Measurements from ENCODE around the gene SPECC1L. TPM values are rescaled to one million over a fixed set of nuclear protein-coding genes. Genes with fewer than 3 reads are reported as not detected.

Gene SPECC1L
- total RNA-seq, 1 experiment from 2014 or later: 40.8 TPM

GRCh38 chr22:24386937-24387471 is 116.4 kb downstream of the SPECC1L start (continued):
- TF ChIP-seq CTCF (IDR thresholded peaks at IDR 0.05 in 2 of 3, conservative IDR thresholded peaks at IDR 0.05 in 1 of 3; ENCODE audit: borderline replicate concordance in 1 of 3, insufficient read depth in 1 of 3, low read depth in 2 of 3, low read length in 2 of 3) (no peak), ATF3 (IDR thresholded peaks at IDR 0.05) (no peak)

GRCh38 chr22:24389680-24390079 is 119.0 kb downstream of the SPECC1L start:
- Histone ChIP-seq H3K27me3 (ENCODE audit: insufficient read depth, low read length) (no peaks in the 10 kb centered on the region), H3K4me3 (replicated peaks in 1 of 2; ENCODE audit: low read depth in 1 of 2, low read length in 2 of 2) (no peak overlapping the region), H3K36me3 (ENCODE audit: control insufficient read depth in 1 of 2, insufficient read depth in 2 of 2, low read length in 2 of 2) (no peaks in the 10 kb centered on the region; a peak in 1 of 4 replicates), H3K9me2 (ENCODE audit: insufficient read depth) (no peaks in the 10 kb centered on the region), H3K79me2 (ENCODE audit: insufficient read depth, low read length) (no peaks in the 10 kb centered on the region), H4K20me1 (ENCODE audit: insufficient read depth) (no peaks in the 10 kb centered on the region), H3K27ac (ENCODE audit: low read depth, low read length) (no peak overlapping the region), H2AFZ (ENCODE audit: low read depth, low read length, poor library complexity, severe bottlenecking) (no peak overlapping the region), H3K9ac (ENCODE audit: low read length) (no peak overlapping the region), H3K9me3 (ENCODE audit: control insufficient read depth in 1 of 2, insufficient read depth in 1 of 2, low read depth in 1 of 2, low read length in 2 of 2) (no peaks in the 10 kb centered on the region), H3K4me2 (ENCODE audit: low read length) (no peak overlapping the region), H3K4me1 (ENCODE audit: control insufficient read depth in 1 of 2, insufficient read depth in 2 of 2, low read length in 2 of 2) (no peaks in the 10 kb centered on the region)
- CTCF ChIA-PET: no interaction called here
- ATAC-seq (no peak), DNase-seq (ENCODE audit: low read depth, low spot score) (no peak)
- TF ChIP-seq ZFX (IDR thresholded peaks at IDR 0.05): no peak
- no peak for TF ChIP-seq JUND (IDR thresholded peaks at IDR 0.05)
- TF ChIP-seq POLR2A (IDR thresholded peaks at IDR 0.05; ENCODE audit: borderline replicate concordance, extremely low read depth, insufficient read depth, insufficient read length): no peak
- no peak for TF ChIP-seq SRF (IDR thresholded peaks at IDR 0.05; ENCODE audit: low read depth)
- no peak for TF ChIP-seq SIN3A (IDR thresholded peaks at IDR 0.05; ENCODE audit: low read depth)
- TF ChIP-seq SP1 (IDR thresholded peaks at IDR 0.05; ENCODE audit: low read depth): no peak
- no peak for TF ChIP-seq RAD21 (IDR thresholded peaks at IDR 0.05; ENCODE audit: low read depth)
- no peak for TF ChIP-seq ELF1 (IDR thresholded peaks at IDR 0.05; ENCODE audit: borderline replicate concordance, low read depth)
- TF ChIP-seq FOSL1 (IDR thresholded peaks at IDR 0.05; ENCODE audit: low read depth): no peak
- TF ChIP-seq EZH2phosphoT487 (IDR thresholded peaks at IDR 0.05; ENCODE audit: borderline replicate concordance): no peak
- TF ChIP-seq CTCF (IDR thresholded peaks at IDR 0.05 in 2 of 3, conservative IDR thresholded peaks at IDR 0.05 in 1 of 3; ENCODE audit: borderline replicate concordance in 1 of 3, insufficient read depth in 1 of 3, low read depth in 2 of 3, low read length in 2 of 3): no peak
- TF ChIP-seq EZH2 (IDR thresholded peaks at IDR 0.05): no peak
- no peak for TF ChIP-seq CBX3 (IDR thresholded peaks at IDR 0.05; ENCODE audit: low read depth)
- no peak for TF ChIP-seq POLR2AphosphoS5 (IDR thresholded peaks at IDR 0.05; ENCODE audit: low read depth, low read length)
- no peak for TF ChIP-seq ATF3 (IDR thresholded peaks at IDR 0.05)
- BruUV-seq (replicated peaks): no TSS peak
- RAD21 ChIA-PET (ENCODE audit: low non-redundant PET in 1 of 2, low total read pairs in 2 of 2, uncharacterized antibody in 2 of 2, unreplicated experiment in 2 of 2): no interaction called here
- POLR2A ChIA-PET: interaction anchor here (0.7 kb wide), 1 partner anchor 1062 kb away, joined by 4 read pairs; no protein-coding TSS in a partner anchor
- intact Hi-C loops (cut with micrococcal nuclease): no loop called here
